Fibroblast of villous mesenchyme (primary cell): ENCODE data around the gene PIK3R2. TPM values are rescaled to one million over a fixed set of nuclear protein-coding genes. Genes with fewer than 3 reads are reported as not detected.

Experiments
- DNase-seq: peaks from one replicate; pipeline ENCODE4 v3.0.0-alpha.2; 2010; ENCODE audit warnings: low read depth
- H3K4me3 ChIP-seq: 2 replicates; pipeline ENCODE4 v1.5.1; 2011; ENCODE audit warnings: low read depth, mild to moderate bottlenecking, low read length
- total RNA-seq: library from RNA; depleted of rRNA; stranded (reverse); fragments of >200 nt; gene quantifications from 2 replicates; pipeline ENCODE4 v1.2.3, GENCODE V29; 2012
- TF ChIP-seq, protein P1 (sequence below): IDR thresholded peaks from 2 replicates; pipeline ENCODE4 v1.5.1; 2012; ENCODE audit warnings: low read depth, mild to moderate bottlenecking, low read length; ENCODE audit not compliant: insufficient read depth

The PIK3R2 gene
- total RNA-seq, 1 donor = 30.7 TPM

GRCh38 chr19:18123819-18124218 lies 29.1 kb upstream of the PIK3R2 start:
- no peak for DNase-seq
- TF ChIP-seq, protein P1, sequence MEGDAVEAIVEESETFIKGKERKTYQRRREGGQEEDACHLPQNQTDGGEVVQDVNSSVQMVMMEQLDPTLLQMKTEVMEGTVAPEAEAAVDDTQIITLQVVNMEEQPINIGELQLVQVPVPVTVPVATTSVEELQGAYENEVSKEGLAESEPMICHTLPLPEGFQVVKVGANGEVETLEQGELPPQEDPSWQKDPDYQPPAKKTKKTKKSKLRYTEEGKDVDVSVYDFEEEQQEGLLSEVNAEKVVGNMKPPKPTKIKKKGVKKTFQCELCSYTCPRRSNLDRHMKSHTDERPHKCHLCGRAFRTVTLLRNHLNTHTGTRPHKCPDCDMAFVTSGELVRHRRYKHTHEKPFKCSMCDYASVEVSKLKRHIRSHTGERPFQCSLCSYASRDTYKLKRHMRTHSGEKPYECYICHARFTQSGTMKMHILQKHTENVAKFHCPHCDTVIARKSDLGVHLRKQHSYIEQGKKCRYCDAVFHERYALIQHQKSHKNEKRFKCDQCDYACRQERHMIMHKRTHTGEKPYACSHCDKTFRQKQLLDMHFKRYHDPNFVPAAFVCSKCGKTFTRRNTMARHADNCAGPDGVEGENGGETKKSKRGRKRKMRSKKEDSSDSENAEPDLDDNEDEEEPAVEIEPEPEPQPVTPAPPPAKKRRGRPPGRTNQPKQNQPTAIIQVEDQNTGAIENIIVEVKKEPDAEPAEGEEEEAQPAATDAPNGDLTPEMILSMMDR = no peak
- no peak overlapping the region for H3K4me3 ChIP-seq

DNA sequence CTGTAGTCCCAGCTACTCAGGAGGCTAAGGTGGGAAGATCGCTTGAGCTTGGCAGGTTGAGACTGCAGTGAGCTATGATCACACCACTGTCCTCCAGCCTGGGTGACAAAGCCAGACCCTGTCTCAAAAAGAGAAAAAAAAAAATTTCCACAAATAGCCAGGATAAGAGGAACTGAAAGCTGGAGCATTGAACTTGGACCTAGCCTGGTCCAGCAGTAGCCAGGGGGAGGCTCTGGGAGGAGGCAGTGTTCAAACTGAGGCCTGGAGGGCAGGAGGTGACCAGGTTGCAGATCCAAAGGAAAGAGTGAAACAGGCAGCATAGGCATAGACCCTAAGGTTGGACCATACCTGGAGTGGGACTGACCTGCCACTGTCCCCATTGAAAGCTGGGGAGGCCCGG lies 26.9 kb upstream of the PIK3R2 start:
- no peak overlapping the region for H3K4me3 ChIP-seq
- DNase-seq = no peak
- TF ChIP-seq, protein P1 = no peak

DNA sequence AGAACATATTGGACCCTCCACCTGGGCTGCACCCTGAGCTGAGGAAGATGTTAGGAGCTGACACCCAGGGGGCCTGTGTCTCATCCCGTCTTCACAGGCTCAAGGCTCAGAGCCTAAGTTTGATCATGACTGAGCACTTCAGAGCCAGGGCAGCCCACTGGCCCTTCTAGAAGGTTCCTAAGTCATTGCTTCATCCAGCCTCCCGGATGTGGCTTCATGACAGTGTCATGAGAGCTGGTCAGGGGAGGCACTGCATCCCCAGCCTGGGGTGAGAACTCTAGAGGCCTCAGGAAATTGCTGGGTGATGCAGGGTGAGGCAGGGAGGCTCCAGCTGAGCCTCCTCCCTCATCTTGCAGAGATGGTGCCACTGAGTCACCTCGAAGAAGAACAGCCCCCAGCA lies 24.9 kb upstream of the PIK3R2 start:
- no peak for DNase-seq
- TF ChIP-seq, protein P1 = no peak
- no peak overlapping the region for H3K4me3 ChIP-seq

GRCh38 chr19:18128805-18129204 lies 24.2 kb upstream of the PIK3R2 start:
- TF ChIP-seq, protein P1 = no peak
- no peak overlapping the region for H3K4me3 ChIP-seq
- DNase-seq = no peak

- TF ChIP-seq, protein P1 = no peak
- DNase-seq = no peak
- no peak overlapping the region for H3K4me3 ChIP-seq
Observed at GRCh38 chr19:18130523-18131242, 22.3 kb upstream of the PIK3R2 start.

GRCh38 chr19:18131841-18132596 lies 20.9 kb upstream of the PIK3R2 start:
- no peak for DNase-seq
- no peak overlapping the region for H3K4me3 ChIP-seq
- TF ChIP-seq, protein P1 = no peak
